ENCODE results near the gene ADD3.
"Not testable (repeated sequence)": the region's sequence is repeated elsewhere in the genome, so short reads cannot be mapped to it uniquely, and the experiment has no call there.

ADD3 gene

DNA sequence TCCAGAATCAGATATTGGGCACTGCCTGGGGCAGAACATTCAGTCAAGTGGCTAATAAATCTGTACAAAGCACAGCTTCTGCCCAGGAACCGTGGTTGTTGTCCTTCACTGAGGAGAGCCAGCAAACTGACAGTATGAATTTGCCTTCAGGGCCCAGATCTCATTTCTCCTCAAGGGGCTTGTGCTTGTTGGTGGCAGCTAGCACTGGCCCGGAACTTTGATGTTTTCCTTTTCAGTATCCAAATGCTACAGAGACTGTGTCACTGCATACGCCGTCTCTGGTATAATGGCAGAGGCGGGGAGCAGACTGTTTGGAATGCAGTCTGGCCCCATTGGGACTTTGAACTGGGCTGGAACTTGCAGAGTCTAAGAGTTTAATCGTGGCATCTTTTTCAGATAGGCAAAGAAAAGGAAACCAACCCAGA is 30.4 kb upstream of the ADD3 start:
- DNase-seq, result no peak

DNA sequence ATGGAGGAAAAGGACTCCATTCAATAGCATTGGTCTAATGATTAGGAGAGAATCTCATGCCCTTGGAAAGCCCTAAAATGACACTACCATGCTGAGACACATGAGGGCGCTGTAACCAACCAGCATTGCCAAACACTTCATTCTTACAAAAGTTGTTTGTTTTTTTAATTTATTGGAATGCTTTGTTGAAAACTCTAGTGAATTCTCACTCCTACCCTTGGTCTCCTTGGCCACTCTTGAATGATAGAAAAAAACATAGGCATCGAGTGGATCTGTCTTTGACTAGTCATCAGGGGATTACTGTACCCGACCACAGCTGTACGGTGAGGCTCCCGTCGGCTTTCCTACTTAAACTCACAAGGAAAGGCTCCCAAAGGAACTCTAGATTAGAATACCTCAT is 29.3 kb upstream of the ADD3 start:
- no peak for DNase-seq

DNA sequence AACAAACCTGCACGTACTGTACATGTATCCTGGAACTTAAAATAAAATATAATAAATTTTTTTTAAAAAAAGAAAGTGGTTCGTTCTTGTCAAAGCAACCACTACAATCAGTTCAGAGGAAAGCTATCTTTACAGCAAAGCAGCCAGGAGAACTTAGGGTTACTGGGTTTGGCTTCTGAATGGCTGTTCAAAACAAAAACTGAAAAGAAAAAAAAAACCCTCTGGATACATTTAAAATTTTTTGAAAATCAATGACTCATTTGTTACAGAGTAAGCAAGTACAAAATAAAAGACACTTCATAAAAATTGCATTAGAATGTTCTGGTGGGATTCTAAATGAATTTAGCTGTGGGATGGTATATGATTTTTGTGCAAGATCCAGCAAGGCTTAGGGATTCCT is 28.6 kb upstream of the ADD3 start:
- DNase-seq, result no peak

GRCh38 chr10:109981650-109982049 is 26.1 kb upstream of the ADD3 start:
- no peak for DNase-seq

GRCh38 chr10:109982123-109982522 is 25.7 kb upstream of the ADD3 start:
- no peak for DNase-seq

- DNase-seq, result no peak
Measured at GRCh38 chr10:109982812-109983211, 25.0 kb upstream of the ADD3 start.

DNA sequence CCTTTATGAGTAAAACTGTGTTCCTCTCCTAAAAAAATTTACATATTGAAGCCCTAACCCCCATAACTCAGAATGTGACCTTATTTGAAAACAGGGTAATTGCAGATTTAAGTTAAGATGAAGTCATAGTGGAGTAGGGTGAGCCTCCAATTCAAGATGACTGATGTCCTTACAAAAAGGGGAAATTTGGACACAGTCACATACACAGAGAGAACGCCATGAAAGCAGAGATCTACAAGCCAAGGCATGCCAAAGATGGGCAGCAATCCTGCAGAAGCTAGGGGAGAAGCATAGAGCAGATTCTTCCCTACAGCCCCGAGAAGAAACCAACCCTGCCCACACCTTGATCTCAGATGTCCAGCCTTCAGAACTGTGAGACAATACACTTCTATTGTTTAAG is 23.8 kb upstream of the ADD3 start:
- DNase-seq, result no peak

DNA sequence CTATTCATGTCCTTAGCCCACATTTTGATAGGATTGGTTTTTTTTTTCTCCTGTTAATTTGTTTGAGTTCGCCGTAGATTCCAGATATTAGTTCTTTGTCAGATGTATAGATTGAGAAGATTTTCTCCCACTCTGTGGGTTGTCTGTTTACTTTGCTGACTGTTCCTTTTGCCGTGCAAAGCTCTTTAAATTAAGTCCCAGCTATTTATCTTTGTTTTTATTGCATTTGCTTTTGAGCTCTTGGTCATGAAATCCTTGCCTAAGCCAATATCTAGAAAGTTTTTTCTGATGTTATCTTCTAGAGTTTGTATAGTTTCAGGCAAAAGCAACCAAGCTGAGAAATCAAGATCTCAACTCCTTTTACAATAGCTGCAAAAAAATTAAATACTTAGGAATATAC is 22.0 kb upstream of the ADD3 start:
- DNase-seq, result not testable (repeated sequence)

- no peak for DNase-seq
Measured at GRCh38 chr10:109987452-109988211, 20.2 kb upstream of the ADD3 start.

GRCh38 chr10:109988212-109988596 is 19.6 kb upstream of the ADD3 start:
- DNase-seq, result no peak

DNA sequence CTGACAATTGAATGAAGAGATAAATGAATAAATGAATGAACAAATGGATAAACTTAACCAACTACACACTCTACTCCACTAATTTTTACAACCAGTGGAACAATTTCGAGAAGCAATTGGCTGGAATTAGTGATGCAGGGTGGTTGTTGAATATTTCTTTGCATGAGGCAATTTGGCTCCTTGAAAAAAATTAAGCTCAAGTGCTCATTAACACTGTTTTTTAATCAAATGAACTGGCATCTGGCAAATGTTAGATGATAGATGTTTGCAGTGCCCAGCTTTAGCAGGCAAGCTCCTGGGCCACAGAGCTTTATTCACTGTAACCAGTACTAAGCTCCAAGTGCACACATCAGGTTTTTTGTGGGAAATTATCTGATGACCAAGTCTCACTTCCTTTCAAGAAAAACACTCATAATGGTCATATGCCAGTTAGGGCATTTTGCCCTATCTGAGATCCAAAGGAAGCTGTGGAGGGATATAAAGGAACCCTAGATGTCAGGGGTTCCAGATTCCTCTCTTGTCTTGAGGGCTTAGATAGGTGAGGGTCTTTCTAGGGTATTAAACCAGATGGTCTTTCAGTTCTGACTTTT is 16.4 kb upstream of the ADD3 start:
- no peak for DNase-seq

DNA sequence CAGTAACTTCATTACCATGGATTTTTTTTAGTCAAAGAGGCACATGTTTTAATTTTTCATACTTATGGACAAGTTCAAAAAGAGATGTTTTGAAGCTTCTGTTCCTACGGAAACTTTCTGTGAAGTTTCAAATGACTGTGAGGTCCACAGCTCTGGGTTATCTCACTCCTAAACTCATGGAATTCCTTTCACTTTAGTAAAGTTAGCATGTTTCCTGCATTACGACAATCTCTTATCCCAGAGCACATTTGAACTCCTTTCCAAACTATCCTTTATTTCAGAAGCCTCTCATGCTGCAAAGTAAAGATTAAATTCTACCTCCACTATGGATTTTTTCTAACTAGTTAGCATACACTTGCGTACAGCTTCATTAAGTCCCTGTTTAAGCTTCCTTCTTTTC is 15.3 kb upstream of the ADD3 start:
- DNase-seq, result no peak

GRCh38 chr10:109993551-109994330 is 14.0 kb upstream of the ADD3 start:
- DNase-seq, result no peak

DNA sequence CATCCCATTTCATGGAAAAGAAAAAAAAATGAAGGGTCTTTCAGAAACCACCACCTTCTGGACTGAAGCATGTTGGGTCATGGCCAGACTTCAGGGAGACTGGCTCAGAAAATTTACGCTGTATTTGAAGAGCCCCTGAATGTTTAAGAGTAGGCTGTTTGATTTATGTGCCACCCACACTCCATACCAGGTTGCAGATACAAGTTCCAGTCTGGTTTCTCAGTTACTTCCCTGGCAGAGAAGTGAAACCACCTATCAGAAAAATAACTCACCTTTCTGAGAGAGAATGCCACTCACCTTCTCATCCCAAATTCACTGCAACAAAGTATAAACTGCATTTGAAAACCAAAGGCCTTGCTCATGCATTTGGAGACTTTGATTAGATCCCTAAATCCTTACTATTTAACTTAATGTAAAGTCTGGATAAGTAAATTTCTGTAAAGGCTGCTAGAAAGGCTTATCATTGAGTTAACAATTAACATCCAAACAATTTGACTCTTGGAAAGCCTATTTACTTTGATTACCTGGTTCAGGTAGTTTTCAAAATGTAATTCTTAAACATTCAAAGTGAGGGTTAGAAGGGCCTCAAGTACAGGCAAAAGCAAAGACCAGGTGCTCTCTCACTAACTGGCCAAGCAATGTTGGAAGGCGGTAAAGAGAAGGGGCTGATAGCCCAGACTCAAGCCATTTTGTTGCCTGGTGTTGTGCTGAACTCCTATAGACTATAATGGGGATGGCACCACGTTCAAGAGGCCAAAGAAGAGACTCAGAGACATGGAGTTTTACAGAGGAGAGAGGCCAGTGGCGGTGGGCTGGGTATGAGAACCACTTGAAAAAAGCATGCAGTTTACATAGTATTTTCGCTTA is 12.8 kb upstream of the ADD3 start:
- DNase-seq, result no peak

DNA sequence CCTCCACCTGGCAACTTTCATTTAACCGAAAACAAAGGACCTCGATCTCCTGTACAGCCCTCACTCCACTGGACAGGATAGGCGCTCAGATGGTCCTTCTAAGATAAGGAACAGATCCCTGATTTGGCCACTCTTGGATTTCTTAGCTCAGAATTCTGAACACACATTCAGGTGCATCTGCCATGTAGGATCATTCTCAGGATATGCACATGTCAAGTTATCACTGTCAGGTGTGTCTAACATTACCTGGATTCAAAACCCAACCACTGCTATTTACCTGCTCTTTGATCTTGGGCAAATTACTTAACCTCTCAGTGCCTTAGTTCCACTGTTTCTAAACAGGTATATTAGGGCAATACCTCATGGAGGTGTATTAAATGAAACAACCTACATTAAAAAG is 12.2 kb upstream of the ADD3 start:
- DNase-seq, result no peak

- DNase-seq, result no peak
Measured at GRCh38 chr10:109996225-109996624, 11.6 kb upstream of the ADD3 start.

DNA sequence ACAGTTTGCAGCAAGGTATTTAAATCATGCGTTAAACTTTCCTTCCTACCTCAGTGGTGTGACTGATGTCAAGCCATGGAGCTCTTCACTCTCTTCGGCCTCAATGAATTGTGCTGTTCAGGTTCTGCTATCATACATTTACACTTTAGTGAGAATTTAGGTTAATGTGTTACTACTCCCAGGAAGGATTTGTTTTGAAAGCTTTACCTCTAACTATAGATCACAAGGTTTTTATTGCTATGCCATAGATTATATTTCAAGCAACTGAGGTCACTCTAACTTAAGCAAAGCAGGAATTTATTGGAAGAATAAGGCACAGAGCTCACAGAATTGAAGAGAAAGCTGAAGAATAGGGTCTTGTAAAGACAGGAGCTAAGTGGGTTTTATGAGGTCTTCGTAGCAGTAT is 11.0 kb upstream of the ADD3 start:
- no peak for DNase-seq

DNA sequence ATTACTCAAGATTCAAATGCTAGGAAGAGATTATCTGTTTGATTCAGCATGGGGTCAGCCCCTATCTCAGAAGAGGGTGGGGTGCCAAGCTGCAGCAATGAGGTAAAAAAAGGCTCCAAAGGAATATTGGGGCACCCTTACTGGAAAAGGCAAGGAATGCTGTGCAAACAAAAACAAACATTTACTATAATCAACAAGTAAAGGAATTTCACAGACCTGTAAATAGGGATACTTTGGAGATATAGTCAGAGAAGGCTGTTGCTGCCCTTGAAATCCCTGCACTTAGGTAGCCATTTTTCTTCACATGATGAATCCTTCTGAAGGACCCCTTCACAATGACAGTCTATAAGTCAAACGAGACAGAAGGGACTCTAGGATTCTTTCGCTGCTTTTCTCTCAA is 10.6 kb upstream of the ADD3 start:
- DNase-seq, result no peak

DNA sequence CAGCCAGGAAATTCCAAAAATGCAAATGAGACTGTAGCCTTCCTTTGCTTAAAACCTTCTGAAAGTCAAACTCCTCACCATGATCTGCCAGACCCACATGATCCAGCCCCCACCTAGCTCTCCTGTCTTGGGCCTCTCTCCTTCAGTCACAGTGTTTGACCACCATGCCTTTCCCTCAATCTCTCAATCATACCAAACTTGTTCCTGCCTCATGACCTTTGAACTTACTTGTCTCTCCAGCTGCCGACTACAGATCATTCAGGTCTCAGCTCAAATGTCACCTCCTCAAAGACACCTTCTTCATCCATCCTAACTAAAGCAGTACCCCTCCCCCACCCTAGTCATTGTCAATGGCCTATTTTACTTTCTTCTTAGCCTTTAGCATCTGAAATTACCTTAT is 9.3 kb upstream of the ADD3 start:
- no peak for DNase-seq

DNA sequence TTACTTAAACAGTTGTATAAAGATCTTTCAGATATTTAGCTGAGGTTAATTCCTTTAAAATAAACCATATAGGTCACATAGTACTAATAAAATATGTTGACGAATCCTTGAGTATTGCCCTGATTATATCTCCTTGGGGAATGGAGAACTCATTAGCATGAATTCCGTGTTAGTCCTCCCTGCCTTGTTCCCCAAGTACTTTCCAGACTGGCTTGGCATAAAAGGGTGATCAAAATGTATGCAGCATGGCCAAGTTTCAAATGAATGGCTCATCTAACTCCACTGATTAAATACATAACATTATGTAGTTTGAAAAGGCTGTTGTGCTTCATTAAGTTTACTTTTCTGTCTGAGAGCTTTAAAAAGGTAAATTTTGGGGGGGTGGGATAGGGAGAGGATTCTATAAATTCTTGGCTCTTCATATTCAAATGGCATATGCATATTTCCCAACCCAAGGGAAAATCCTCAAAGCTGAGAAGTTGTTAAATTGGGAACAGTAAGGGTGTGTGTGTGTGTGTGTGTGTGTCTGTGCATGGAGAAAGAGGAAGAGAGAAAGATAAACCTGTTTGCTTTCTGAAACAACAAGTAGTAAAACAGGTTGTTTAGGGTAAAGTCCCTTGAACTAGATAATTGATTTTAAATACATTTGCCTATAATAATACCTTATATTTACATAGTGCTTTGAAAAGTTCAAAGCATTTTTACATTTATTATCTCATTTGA is 4.8 kb upstream of the ADD3 start:
- no peak for DNase-seq

DNA sequence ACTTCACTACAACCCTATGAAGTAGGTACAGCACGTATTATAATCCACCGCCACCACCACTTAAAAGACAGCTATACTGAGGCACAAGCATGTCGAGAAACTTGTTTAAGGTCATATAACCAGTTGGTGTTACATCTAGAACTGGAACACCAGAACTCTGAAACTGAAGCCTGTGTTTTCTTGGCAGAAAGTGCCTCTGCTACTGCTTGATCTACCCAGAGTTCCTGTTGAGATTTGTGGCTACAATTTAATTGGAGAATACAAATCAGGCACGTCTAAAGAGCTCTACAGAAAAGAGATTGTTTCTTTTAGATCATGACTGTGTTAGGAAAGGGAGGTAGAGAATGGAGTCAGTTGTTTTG is 4.3 kb upstream of the ADD3 start:
- no peak for DNase-seq

- DNase-seq, result peak; percentile 15
Measured at GRCh38 chr10:110005719-110006118, 2.1 kb upstream of the ADD3 start.
